HUDEP-2 (cell line): ENCODE data around the gene CYP2A13.
"Not testable (repeated sequence)": the region's sequence is repeated elsewhere in the genome, so short reads cannot be mapped to it uniquely, and the experiment has no call there.

Source experiments
- DNase-seq, 76 experiments: peaks; one replicate each; lab custom pipeline; 2025; ENCODE audit not compliant: unreplicated experiment in 76 of 76; lab: John Stamatoyannopoulos, UW

Gene CYP2A13

DNA sequence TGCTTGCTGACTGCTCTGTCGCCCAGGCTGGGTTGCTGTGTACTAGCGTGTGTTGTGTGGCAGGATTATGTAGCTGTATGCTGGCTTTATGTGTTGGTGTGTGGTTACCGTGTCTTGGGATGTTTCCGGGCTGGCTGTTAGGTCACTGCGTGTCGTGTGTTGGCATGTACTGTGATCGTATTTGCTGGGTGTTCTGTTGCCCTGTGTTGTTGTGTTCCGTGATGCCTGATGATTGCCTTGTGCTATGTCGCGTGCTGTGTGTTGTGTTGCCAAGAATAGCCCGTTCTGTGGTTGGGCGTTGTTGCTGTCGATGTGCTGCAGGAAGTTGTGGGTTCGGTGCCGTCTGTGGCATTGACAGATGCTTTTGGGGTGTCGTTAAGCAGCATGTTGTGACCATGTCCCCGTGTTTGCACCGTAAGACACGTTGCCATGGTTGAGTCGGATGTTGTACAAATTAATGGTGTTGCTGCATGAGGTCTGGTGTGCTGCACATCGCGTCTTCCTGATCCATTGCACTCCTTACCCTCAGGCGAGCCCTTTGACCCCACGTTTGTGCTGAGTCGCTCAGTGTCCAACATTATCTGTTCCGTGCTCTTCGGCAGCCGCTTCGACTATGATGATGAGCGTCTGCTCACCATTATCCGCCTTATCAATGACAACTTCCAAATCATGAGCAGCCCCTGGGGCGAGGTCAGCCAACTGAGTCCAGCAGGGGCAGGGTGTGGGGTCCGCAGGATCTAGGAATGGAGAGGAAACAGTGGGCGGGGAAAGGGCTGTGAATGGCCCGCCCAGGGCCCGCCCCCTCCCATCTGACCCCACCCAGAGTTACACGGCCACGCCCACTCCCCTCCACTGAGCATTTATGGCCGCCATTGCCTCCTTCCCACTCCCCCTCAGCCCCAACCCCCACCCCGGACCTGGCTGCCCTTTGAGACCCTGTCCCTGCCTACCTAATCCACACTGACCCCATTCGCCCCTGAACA, 33.0 kb downstream of the CYP2A13 start:
- not testable (repeated sequence) for DNase-seq

DNA sequence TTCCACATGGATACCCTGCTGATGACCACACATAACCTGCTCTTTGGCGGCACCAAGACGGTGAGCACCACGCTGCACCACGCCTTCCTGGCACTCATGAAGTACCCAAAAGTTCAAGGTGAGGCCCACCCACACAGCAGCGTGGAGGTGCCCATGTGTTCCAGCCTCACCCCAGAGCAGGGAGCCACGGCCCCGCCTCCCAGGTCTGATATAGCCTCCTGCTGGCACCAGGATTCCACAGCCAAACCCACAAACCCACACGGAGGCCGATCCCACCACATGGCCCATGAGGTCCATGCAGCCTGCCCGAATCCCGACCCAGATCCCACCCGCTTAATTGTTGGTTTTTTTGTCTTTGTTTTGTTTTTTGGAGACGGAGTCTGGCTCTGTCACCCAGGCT, 34.6 kb downstream of the CYP2A13 start:
- not testable (repeated sequence) for DNase-seq

DNA sequence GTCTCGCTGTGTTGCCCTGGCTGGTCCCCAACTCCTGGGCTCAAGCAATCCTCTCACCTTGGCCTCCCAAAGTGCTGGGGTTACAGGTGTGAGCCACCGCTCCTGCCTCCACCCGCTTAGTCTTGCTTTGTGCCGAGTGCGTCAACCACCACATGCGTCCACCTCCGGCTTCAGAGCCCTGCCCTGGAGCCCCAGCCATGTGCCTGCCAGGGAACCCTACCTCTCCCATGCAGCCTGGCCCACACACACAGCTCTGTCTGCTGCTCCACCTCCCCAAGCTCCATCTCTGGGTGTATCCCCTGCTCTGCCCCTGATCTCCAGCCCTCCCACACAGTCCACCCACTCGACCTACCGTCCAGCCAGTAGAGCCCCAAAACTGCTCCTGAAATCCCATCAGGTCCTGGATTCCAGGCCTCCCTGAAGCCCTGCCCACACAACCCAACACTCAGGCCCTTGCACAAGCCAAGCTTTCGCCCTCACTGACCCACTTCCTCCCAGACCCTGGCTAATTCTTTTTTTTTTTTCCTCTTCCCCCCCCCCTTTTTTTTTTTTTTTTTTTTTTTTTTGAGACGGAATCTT, 35.6 kb downstream of the CYP2A13 start:
- no peak for DNase-seq

DNA sequence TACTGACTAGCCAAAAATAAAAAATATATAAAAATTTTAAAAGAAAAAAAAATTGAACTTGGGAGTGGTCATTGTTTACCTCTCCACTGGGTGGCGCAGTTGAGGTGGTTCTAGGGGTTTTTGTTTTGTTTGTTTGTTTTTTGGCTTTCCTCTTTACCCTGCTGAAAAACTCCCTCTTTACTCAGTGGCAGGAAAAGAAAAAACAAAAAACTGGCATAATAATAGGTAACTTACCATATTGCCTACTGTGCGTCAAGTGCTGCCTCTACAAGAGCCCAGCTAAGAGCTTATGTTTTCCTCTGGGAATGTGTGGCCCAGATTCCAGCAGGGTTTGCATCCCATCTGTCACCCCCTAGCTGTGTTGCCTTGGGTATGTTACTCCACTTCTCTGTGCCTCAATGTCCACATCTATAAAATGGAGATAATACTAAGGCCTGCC, 38.5 kb downstream of the CYP2A13 start:
- peak in 13 of 76 experiments; percentile 4 to 44 (median 12) for DNase-seq

DNA sequence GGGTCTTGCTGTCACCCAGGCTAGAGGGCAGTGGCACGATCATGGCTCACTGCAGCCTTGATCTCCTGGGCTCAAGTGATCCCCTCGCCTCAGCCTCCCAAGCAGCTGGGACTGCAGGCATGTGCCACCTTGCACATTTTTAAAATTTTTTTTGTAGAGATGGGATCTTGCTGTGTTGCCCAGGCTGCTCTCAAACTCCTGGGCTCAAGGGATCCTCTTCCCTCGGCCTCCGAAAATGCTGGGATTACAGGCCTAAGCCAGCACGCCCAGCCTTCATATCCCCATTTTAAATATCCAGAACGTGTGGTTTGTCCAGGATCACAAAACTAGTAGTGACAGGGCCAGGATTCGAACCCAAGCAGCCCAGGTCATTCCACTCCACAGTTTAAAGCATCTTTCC, 39.1 kb downstream of the CYP2A13 start:
- DNase-seq: not testable (repeated sequence)

DNA sequence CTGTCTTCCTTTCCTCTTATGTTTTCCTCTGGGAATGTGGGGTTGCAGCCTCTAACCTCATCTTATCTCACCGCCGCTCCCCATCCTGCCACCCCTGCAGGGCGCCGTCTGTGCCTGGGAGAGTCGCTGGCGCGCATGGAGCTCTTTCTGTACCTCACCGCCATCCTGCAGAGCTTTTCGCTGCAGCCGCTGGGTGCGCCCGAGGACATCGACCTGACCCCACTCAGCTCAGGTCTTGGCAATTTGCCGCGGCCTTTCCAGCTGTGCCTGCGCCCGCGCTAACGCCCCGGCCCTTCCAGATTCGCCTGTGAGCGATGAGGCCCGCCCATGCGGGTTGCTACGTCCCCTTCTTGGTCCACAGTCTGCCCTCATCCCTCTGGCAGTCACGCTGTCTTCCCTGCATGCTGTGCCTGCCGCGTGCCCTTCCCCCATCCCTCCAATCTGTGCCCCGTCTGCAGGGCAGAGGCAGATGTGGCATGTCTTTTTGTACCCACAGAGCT, 39.6 kb downstream of the CYP2A13 start:
- DNase-seq: peak in 70 of 76 experiments; percentile 6 to 82 (median 56)

DNA sequence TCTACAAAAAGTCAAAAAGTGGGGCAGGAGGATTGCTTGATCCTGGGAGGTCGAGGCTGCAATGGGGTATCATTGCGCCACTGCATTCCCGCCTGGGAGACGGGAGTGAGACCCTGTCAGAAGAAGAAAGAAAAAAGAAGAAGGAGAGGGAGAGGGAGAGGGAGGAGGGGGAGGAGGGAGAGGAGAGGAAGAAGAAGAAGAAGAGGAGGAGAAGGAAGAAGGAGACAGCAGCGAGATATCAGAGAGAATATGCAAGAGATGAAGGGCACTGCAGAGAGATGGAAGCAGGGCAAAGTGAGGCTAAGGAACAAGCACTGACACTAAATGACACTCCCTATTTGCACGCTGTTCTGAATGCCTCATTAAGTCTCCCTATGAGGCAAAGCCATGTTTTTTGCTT, 40.4 kb downstream of the CYP2A13 start:
- no peak for DNase-seq

DNA sequence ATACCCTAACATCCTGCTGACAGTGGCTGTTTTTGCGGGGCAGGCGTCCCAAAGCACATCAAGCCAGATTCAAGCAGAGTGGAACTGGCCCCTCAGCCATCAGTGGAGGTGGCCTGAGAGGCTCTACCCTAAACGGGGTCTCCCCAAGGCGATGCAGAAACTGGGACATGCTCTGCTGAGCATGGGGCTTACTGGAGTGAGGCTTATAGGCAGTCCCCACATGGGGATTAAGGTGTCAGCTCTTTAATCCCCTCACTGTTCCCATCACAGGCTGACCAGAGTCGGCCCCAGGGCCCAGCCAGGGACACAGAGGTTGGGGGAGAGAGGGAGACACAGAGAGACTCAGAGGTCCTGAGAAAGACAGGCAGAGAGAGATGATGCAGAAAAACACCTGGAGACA, 42.9 kb downstream of the CYP2A13 start:
- DNase-seq: no peak

DNA sequence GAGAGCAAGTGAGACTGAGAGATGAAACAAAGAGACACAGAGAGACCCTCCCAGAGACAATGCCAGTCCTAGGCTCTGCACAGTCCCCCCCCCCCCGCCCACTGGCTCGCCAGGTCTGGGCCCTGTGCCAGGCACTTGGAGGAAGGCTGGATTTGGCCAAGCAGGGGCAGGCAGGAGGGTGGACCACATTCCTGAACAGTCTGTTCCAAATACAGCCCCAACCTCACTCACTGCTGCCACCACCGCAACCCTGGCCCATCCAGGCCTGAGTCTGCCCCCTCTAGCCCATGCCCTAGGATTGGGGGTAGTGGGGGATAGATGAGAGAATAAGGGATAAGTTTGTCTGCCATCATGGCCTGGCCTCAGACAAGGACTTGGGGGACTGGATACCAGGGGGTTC, 45.0 kb downstream of the CYP2A13 start:
- DNase-seq: no peak

DNA sequence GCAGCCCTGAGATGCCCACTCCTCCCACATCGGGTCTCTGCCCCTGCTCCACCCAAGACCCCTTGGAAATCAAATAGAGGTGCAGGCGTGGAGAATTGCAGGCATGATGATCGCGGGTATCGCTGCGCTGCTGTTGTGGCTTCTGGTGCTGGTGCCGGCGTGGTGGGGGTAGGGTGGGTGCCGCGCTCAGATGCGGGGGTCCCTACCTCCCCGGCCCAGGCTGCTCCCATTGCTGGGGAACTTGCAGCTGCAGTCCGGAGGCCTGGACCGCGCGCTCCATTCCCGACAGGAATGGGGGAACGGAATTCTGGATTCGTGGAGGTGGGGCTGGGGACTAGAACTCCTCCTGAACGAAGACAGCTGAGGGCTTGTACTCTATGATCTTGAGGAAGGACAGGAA, 46.4 kb downstream of the CYP2A13 start:
- no peak for DNase-seq

DNA sequence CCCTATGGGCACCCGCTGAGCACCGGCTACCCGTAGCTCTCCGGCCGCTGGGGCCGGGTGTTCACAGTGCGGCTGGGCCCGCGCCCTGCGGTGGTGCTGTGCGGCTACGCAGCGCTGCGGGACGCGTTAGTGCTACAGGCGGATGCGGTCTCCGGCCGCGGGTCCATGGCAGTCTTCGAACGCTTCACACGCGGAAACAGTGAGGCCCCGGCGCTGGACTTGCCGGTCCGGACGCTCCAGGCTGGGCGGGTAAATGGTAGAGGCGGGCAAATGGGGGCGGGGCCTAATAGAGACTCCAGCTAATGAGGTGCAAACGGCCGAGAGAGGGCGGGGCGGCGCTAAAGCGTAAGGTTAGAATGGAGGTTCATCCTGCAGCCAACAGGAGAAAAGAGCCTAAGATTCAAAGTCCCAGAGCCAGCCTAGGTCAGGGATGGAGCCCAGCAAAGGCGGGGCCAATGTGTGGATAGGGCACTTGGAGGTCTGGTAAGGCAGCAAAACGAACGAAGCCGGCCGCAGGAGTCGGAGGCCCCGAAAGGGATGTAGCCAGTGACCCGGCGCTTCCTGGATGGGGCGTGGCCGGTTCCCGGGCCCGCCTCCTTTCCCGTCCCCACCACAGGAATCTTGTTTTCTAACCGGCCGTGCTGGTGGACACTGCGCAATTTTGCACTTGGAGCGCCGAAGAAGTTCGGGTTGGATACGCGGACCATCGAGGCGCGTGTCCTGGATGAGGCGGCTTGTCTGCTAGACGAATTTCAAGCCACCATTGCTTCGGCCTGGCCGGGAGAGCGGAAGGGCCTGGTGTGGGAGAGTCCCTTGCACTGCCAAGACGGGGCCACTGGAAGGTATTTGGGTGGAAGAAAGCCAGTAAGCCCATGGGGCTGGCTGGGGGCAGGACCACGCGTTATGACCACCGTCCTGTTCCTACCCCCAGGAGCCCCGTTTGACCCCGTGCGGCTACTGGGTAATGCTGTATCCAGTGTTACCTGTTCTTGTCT, 47.4 kb downstream of the CYP2A13 start:
- DNase-seq: peak in 9 of 76 experiments; percentile 3 to 48 (median 20)

DNA sequence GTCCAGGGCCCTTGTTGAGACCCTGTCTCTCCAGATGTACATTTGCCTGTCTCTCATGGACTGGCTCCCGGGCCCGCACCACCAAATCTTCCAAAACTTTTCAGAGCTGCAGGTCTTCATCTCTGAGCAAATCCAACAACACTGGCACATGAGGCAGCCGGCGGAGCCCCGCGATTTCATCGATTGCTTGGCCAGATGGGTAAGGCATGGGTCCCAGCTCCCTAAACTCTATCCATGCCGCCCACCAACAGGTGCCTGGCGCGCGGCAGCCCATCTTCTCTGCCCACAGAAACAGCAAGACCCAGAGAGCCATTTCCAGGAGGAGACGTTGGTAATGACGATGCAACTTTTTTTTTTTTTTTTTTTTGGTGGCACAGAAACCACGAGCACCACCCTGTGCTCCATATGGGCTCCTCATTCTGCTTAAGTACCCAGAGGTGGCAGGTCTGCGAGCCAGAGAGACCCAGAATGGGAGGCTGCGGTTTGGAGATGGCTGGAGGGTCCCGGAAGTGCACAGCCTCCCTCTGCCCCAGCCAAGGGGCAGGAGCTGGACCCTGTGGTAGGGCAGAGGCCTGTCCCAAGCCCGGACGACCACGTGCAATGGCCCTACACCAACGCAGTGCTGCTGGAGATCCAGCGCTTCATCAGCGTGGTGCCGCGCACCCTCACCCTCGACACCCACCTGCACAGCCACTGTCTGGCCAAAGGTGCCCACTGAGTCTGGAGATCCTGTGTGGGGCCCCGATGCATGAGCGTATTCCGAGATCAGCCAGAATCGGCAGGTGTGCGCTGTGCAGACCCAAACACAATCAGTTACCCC, 48.6 kb downstream of the CYP2A13 start:
- no peak for DNase-seq

DNA sequence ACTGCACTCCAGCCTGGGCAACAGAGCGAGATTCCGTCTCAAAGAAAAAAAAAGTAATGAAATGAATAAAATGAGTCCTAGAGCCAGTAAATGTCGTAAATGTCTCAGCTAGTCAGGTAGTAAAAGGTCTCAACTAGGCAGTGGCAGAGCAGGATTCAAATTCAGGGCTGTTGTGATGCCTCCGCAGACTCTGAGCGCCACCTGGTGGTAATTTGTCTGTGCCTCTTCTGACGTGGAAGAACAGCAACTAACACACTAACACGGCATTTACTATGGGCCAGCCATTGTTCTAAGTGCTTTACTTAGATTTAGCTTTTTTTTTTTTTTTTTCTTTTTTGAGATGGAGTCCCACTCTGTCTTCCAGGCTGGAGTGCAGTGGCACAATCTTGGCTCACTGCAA, 56.2 kb downstream of the CYP2A13 start:
- peak in 71 of 76 experiments; percentile 13 to 88 (median 68) for DNase-seq
